ENCODE data around the gene MRPS10. TPM values are rescaled to one million over a fixed set of nuclear protein-coding genes. Genes with fewer than 3 reads are reported as not detected.

MRPS10 gene
- total RNA-seq: 10 to 100 TPM; 17.7 to 35.3 (median 20.1) TPM
- long read RNA-seq, transcript MRPS10-201 (7 exons, 2,110 nt): major isoform, 7 of 9 reads
- long read RNA-seq, partial matches to known transcripts: 1 of 9 reads
- long read RNA-seq, other reads (novel, unspliced or antisense): 1 of 9 reads

- H3K9me3 ChIP-seq: no peaks in the 10 kb centered on the region
- H3K36me3 ChIP-seq: peaks cover 0 to 15% (median 4%) of the 10 kb centered on the region in 4 donors
- TF ChIP-seq CTCF (IDR thresholded peaks at IDR 0.05) (no peak), POLR2A (IDR thresholded peaks at IDR 0.05) (peak; percentile 82)
- peak; percentile 88 to 94 (median 92) for DNase-seq
- no peaks in the 10 kb centered on the region for H3K27me3 ChIP-seq
- peak within 1 kb of the TSS; percentile 3 to 76 (median 35) for H3K27ac ChIP-seq
- peak; percentile 98 to 100 (median 100) for ATAC-seq
- H3K4me1 ChIP-seq: peaks cover 0 to 9% (median 4%) of the 10 kb centered on the region in 4 donors
- intact Hi-C loops (cut with DNase I): no loop called here
- peak within 1 kb of the TSS; percentile 62 to 81 (median 69) for H3K4me3 ChIP-seq
- WGBS (ENCODE audit: insufficient coverage, low coverage, low lambda C conversion rate, missing lambda C conversion rate): 12% methylated on average over 20 of the region's 29 CpGs
Observed at GRCh38 chr6:42217519-42218367, at the start of gene MRPS10. Gene MRPS10, minus strand, starts transcription at chr6:42217861. Its CDS starts 12 bp downstream, at chr6:42217849.

- H3K27ac ChIP-seq: no peak overlapping the region
- whole genome bisulfite sequencing (ENCODE audit: insufficient coverage, low coverage, low lambda C conversion rate, missing lambda C conversion rate): 54% methylated on average over 1 of the region's 1 CpG
- intact Hi-C loops (cut with DNase I): no loop called here
- ATAC-seq: no peak
- no peaks in the 10 kb centered on the region for H3K27me3 ChIP-seq
- H3K4me1 ChIP-seq: no peaks in the 10 kb centered on the region
- no peaks in the 10 kb centered on the region for H3K36me3 ChIP-seq
- DNase-seq: no peak
- TF ChIP-seq CTCF (IDR thresholded peaks at IDR 0.05): no peak
- TF ChIP-seq POLR2A (IDR thresholded peaks at IDR 0.05): no peak
- no peak overlapping the region for H3K4me3 ChIP-seq
- no peaks in the 10 kb centered on the region for H3K9me3 ChIP-seq
Observed at GRCh38 chr6:42266538-42266937, 48.9 kb upstream of the MRPS10 start.

- TF ChIP-seq CTCF (IDR thresholded peaks at IDR 0.05) (no peak), POLR2A (IDR thresholded peaks at IDR 0.05) (no peak)
- DNase-seq: no peak
- Histone ChIP-seq H3K36me3 (no peaks in the 10 kb centered on the region), H3K27me3 (no peaks in the 10 kb centered on the region), H3K27ac (no peak overlapping the region), H3K4me1 (no peaks in the 10 kb centered on the region), H3K4me3 (no peak overlapping the region), H3K9me3 (no peaks in the 10 kb centered on the region)
- WGBS (ENCODE audit: insufficient coverage, low coverage, low lambda C conversion rate, missing lambda C conversion rate): 79% methylated on average over 4 of the region's 5 CpGs
- intact Hi-C loops (cut with DNase I): no loop called here
- no peak for ATAC-seq
Observed at GRCh38 chr6:42264852-42265390, 47.3 kb upstream of the MRPS10 start.

GRCh38 chr6:42264162-42264851 lies 46.6 kb upstream of the MRPS10 start:
- 67% methylated on average over 2 of the region's 10 CpGs for WGBS (ENCODE audit: insufficient coverage, low coverage, low lambda C conversion rate, missing lambda C conversion rate)
- Histone ChIP-seq H3K9me3 (no peaks in the 10 kb centered on the region), H3K4me3 (no peak overlapping the region), H3K36me3 (no peaks in the 10 kb centered on the region), H3K27me3 (no peaks in the 10 kb centered on the region), H3K27ac (no peak overlapping the region), H3K4me1 (no peaks in the 10 kb centered on the region)
- TF ChIP-seq POLR2A (IDR thresholded peaks at IDR 0.05) (no peak), CTCF (IDR thresholded peaks at IDR 0.05) (no peak)
- DNase-seq (no peak), ATAC-seq (no peak)
- intact Hi-C loops (cut with DNase I): no loop called here
